T-helper 22 cell (primary cell): ENCODE data around the gene SLC43A3.
A peak's percentile ranks its signal among the peaks of the same experiment; 100 is the strongest.

Source experiments
- DNase-seq: peaks from one replicate; pipeline ENCODE4 v3.0.0-alpha.2; 2020; ENCODE audit warnings: low read depth

SLC43A3 gene

GRCh38 chr11:57427727-57428082 lies 784 bp upstream of the SLC43A3 start:
- no peak for DNase-seq

GRCh38 chr11:57426439-57426928 lies 437 bp downstream of the SLC43A3 start:
- DNase-seq = no peak

DNA sequence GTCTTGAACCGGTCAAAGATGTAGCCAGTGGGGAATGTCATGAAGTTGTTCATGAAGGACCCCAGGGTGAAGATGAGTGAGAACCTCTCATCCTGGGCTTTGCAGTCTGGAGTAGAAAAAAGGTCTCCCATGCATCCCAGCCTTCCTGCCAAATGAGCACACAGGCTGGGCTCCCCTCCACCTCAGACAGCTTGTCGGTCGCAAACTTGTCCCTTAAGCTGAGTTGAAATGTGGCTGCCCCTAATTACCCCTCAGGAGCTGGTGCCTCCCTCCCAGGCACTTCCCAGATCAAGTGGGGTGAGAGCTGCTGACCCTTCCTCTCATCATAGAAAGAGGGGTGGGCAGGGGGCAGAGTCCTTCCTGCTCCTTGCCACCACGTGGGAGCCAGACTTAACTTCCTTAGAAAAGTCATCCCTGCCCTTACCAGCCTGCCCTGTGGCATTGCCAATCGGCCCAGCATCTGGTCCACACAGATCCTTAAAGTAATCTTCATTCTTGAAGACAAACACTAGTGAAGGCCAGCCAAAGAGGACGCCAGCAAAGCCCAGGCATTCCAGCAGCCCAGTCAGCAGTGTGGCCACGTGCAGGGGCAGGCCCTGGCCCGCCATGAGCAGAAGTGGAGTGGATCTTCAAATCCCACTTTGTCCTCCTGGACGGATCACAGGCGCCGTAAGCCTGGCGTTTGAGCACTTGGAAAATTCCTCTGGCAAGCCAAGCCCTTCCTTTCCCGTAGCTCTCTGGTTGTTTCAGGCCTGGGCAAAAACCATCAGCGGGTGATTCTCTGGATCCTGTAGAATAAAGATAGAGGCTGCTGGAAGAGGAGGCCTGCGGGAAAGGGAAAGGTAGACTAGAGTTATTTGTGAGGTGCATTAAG lies 1.1 kb downstream of the SLC43A3 start:
- no peak for DNase-seq

DNA sequence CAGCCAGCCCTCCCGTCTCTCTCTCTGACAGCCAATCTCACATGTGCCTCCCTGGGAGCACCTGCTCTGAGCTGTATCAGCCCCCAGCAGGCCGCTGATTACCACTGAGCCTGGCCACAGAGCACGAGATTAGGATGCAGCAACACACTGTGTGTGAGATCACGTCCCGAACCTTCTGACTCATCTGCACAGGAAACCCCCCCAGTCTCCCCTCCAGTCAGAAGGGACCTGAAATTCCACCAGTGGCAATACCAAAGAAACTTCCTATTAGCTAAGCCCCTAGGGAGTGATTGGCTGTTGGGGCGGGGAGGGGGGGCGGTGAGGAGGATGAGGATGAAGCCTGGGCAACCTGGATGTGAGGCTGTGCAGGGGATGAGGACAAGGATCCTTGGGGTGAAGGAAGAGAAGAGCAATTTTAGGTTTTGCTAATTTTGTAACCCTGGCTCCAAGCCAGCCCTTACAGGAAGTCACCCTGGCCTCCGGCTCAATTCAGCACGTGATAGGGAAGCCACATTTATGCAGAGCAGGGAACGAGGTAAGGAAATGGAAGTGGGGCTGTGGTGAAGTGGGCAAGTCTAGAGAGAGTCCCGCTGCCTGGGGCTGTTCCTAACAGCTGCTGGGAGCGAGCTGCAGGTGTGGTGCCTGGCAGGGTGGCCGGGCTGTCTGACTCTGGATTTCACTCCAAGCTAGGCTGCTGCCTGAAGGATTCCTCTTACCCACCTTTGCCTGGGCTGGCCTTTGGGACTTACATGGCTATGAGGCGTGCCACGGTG lies 1.9 kb downstream of the SLC43A3 start:
- DNase-seq = peak; percentile 87

DNA sequence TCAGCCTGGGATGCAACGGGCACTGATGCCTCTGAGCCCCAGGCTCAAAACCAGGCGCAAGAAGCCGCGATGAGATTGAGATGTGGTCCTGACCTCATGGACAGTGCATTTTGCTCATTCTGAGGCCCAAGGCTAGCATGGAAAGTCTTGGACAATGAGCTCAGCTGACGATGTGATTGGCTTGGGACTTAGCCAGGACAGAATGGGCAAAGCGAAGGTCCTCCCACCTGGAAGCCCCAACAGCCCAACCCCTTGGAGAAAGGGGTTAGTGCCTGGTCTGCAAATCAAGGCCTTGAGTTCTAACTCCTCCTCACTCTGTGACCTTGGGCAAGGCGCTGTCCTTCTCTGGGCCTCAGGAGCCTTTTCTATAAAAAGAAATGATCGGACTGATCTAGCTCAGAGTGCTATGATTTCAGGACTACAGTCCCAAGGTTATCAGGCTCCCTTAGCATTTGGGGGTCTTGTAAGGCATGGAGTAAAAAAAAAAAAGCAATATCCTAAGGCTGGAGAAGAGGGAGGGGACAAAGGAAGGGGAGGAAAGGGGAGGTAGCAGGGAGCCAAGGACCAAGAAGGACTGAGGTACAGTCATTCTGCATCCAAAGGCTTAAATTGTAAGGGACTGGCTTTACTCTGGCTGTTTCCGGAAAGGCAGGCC lies 2.7 kb downstream of the SLC43A3 start:
- DNase-seq = no peak

GRCh38 chr11:57422669-57423068 lies 4.3 kb downstream of the SLC43A3 start:
- DNase-seq = no peak

DNA sequence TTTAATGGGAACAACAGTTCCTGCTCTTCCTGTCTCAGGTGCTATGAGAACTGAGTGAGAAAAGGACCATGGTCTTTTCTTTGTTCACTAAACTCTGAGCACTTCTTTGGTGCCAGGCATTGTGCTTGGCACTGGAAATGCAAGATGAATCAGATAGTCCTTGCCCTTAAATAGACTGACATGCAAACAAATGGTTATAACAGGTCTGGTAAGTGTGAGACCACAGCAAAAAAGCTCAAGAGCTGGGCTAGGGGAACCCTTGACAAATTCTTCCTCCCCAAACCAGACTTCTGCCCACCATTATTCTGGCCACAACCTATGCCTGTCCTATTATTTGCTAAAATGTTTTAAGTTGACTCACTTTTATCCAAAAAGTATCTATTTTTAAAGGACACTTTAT lies 5.1 kb downstream of the SLC43A3 start:
- DNase-seq = no peak

DNA sequence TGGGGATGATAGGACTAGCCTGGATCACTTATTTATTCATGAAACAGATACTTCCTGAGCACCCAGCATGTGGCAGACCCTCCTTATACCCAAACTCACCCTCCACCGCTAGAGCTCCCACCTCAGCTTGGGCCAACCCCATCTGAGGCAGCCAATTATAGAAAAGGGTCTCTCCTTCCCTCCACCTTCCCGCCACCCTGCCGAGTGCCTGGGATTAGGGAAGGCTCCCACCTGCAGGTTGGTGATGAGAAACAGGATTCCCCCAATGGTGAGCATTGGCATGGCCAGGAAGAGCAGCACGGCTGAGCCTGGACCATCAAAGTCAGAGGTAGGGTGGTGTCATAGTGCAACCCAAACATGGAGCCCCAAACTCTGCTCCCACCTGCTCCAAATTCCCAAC lies 5.9 kb downstream of the SLC43A3 start:
- DNase-seq = no peak

DNA sequence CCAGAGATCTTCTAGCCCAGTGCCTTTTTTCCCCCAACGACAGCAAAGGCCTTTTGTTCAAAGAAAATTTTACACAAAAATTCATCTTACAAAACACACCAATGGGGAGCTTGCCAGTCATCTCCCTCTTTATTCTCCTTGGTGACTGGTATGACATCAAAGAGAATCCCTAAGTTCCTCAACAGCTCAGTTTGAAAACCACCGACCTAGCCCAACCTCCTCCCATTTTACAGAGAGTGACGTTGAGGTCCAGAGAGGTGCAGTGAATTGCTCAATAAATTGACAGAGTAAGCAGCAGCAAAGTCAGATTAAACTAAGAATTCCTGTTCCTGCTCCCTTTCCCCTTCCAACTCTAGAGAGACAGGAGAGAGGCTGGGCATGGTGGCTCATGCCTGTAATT lies 7.8 kb downstream of the SLC43A3 start:
- no peak for DNase-seq

GRCh38 chr11:57418131-57418530 lies 8.8 kb downstream of the SLC43A3 start:
- DNase-seq = no peak

DNA sequence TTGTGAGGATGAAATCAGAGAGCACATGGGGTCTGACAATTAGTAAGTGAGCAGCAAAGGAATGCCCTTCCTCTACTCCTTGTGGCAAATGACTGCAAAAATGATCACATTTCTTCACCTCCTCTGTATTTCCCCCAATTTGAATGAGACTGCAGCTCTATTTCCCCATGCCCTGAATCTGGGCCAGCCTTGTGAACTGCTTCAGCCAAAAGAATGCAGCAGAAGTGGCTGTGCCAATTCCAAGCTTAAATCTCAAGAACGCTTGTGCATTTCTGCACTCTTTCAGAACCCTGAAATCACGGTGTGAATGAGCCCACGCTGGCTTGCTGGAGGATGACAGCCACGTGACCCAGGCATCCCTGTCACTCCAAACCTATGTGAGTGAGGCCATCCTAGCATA lies 9.9 kb downstream of the SLC43A3 start:
- DNase-seq = no peak

- no peak for DNase-seq
Observed at GRCh38 chr11:57416436-57416835, 10.5 kb downstream of the SLC43A3 start.

GRCh38 chr11:57414612-57415212 lies 12.2 kb downstream of the SLC43A3 start:
- no peak for DNase-seq

DNA sequence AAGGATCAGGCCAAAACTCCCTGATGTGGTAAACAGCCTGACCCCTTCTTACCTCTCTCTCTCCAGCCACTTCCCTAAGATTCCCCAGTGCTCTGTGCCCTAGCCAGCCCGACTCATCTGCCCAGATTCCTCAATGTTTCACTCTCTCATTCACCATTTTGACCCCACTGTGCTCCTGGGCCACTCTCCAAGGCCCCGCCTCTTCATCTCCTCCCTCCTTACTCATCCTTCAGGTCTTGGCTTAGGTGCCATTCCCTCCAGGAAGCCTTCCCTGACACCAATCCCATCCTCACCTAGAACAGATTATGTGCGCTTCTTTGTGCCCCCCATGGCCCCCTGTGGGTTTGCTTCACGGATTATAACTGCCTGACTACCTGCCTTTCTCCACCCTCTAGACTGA lies 13.2 kb downstream of the SLC43A3 start:
- DNase-seq = no peak

- no peak for DNase-seq
Observed at GRCh38 chr11:57410287-57410686, 16.6 kb downstream of the SLC43A3 start.

DNA sequence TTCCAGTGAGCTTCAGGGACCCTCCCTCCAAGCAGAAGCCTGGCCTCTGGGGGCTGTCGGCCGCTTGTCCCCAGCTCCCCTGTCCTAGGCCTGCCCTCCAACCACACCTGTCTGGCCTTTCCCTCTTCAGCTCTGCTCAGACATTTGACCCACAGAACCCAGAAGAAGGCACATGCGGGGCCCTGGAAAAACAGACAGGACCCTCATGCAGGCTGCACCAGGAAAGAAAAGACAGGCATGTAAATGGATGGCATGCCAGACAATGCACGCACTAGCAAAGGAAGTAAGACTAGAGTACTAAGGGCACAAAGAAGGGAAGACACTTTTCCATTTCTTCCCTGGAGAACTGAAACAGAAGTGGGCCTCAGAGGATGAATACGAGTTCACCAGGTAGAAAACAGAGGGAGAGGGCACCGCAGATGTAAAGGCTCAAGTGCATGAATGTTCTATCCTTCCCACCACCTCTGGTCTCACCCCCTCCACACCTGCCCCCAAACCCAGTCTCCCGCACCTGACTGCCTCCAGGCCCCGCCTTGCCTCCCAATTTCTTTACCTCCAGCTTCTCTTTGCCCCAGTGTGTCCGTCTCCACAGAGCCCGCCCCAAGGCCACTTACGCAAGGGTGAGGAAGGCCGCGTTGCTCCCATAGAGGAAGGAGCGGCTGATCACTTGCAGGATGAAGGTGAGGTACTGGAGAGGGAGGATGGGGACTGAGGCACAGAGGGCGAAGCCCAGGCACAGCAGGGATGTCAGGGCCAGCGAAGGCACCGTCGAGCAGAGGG lies 17.4 kb downstream of the SLC43A3 start:
- no peak for DNase-seq

GRCh38 chr11:57408771-57409170 lies 18.1 kb downstream of the SLC43A3 start:
- no peak for DNase-seq

DNA sequence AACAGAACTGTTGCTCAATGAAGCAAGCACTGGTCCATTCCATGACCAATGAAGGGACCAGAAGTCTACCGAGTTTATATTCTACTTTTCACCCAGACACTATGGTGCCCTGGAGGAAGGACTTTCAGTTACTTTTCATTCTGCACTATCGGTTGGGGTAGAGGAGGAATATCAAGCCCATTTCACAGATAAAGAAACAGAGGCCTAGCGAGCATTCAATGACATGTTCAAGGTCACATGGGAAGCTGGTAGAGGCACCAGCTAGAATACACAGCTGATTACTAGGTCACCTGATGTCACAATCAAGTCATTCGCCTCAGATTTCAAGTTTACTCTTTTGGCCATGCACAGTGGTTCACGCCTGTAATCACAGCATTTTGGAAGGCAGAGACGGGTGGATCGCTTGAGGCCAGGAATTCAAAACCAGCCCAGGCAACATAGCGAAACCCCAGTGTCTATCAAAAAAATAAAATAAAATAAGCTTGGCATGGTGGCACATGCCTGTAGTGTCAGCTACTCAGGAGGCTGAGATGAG lies 18.9 kb downstream of the SLC43A3 start:
- no peak for DNase-seq

GRCh38 chr11:57407010-57407920 lies 19.7 kb downstream of the SLC43A3 start:
- DNase-seq = no peak

DNA sequence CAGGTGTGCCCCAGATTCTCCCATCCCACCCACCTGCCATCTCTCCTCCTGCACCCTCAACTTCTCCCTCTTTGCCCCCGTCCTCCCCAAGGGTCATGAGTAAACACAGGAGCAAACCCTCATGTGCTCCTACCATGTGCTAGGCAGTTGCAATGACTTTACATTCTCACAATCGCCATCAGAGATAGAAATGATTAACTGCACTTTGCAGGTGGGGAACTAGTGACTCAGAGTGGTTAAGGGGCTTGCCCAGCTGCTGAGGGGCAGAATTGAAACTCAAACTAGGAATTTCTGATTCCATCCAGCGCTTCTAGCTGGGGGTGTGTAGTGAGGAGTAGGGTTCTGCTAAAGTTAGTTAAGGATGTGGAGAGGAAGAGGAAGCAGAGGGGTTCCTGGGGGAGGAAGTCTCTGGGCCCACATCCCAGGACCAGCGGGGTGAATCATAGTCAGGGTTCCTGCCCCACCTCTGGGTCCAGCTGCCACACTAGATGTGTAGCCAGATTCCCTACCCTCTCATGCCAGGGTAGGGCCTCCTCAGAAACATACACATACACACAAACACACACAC lies 20.5 kb downstream of the SLC43A3 start:
- no peak for DNase-seq
